ENCODE data around the gene GLOD5.

Gene GLOD5

GRCh38 chrX:48741834-48742233 is 19.7 kb upstream of the GLOD5 start:
- no peaks in the 10 kb centered on the region for H3K9me2 ChIP-seq (ENCODE audit: low read depth, low read length)
- no peak overlapping the region for H3K4me3 ChIP-seq (ENCODE audit: low read depth, low read length, poor library complexity, severe bottlenecking)
- no peaks in the 10 kb centered on the region for H3K36me3 ChIP-seq (ENCODE audit: insufficient read depth, low read length)
- H3F3A ChIP-seq (ENCODE audit: insufficient read depth, low read length): no peaks in the 10 kb centered on the region
- no peak overlapping the region for H3K9ac ChIP-seq (ENCODE audit: low read length)
- H3K4me1 ChIP-seq (ENCODE audit: insufficient read depth, low read length, severe bottlenecking): peaks cover 14% of the 10 kb centered on the region
- no peak overlapping the region for H3K4me2 ChIP-seq (ENCODE audit: low read length)
- no peak overlapping the region for H2AFZ ChIP-seq (ENCODE audit: low read length)
- no peaks in the 10 kb centered on the region for H3K27me3 ChIP-seq (ENCODE audit: insufficient read depth, low read length)
- TF ChIP-seq CTCF (IDR thresholded peaks at IDR 0.05; ENCODE audit: low read length) (no peak), EZH2 (IDR thresholded peaks at IDR 0.05; ENCODE audit: borderline replicate concordance, low read length) (no peak)
- H3K79me2 ChIP-seq (ENCODE audit: insufficient read depth, low read length): no peaks in the 10 kb centered on the region
- no peaks in the 10 kb centered on the region for H3K9me3 ChIP-seq (ENCODE audit: low read length)
- H4K20me1 ChIP-seq (ENCODE audit: insufficient read depth, low read length): no peaks in the 10 kb centered on the region
- H3K27ac ChIP-seq (ENCODE audit: low read depth, low read length, poor library complexity, severe bottlenecking): no peak overlapping the region

- H3K4me3 ChIP-seq (ENCODE audit: low read depth, low read length, poor library complexity, severe bottlenecking): no peak overlapping the region
- TF ChIP-seq EZH2 (IDR thresholded peaks at IDR 0.05; ENCODE audit: borderline replicate concordance, low read length): no peak
- TF ChIP-seq CTCF (IDR thresholded peaks at IDR 0.05; ENCODE audit: low read length): no peak
Measured at GRCh38 chrX:48745222-48745621, 16.3 kb upstream of the GLOD5 start.

GRCh38 chrX:48747415-48748016 is 14.0 kb upstream of the GLOD5 start:
- Histone ChIP-seq H3K27me3 (ENCODE audit: insufficient read depth, low read length) (no peaks in the 10 kb centered on the region), H3K79me2 (ENCODE audit: insufficient read depth, low read length) (no peaks in the 10 kb centered on the region), H3F3A (ENCODE audit: insufficient read depth, low read length) (no peaks in the 10 kb centered on the region), H3K9ac (ENCODE audit: low read length) (no peak overlapping the region), H3K9me3 (ENCODE audit: low read length) (no peaks in the 10 kb centered on the region), H3K4me3 (ENCODE audit: low read depth, low read length, poor library complexity, severe bottlenecking) (no peak overlapping the region), H3K9me2 (ENCODE audit: low read depth, low read length) (no peaks in the 10 kb centered on the region), H2AFZ (ENCODE audit: low read length) (no peak overlapping the region), H4K20me1 (ENCODE audit: insufficient read depth, low read length) (no peaks in the 10 kb centered on the region), H3K27ac (ENCODE audit: low read depth, low read length, poor library complexity, severe bottlenecking) (no peak overlapping the region), H3K36me3 (ENCODE audit: insufficient read depth, low read length) (no peaks in the 10 kb centered on the region), H3K4me1 (ENCODE audit: insufficient read depth, low read length, severe bottlenecking) (no peaks in the 10 kb centered on the region), H3K4me2 (ENCODE audit: low read length) (no peak overlapping the region)
- TF ChIP-seq CTCF (IDR thresholded peaks at IDR 0.05; ENCODE audit: low read length) (no peak), EZH2 (IDR thresholded peaks at IDR 0.05; ENCODE audit: borderline replicate concordance, low read length) (no peak)

More at GRCh38 chrX:48745222-48745621, 16.3 kb upstream of the GLOD5 start:
- no peaks in the 10 kb centered on the region for H3K36me3 ChIP-seq (ENCODE audit: insufficient read depth, low read length)
- H3K4me1 ChIP-seq (ENCODE audit: insufficient read depth, low read length, severe bottlenecking): no peaks in the 10 kb centered on the region
- H3K9ac ChIP-seq (ENCODE audit: low read length): no peak overlapping the region
- H3K27ac ChIP-seq (ENCODE audit: low read depth, low read length, poor library complexity, severe bottlenecking): no peak overlapping the region
- no peaks in the 10 kb centered on the region for H4K20me1 ChIP-seq (ENCODE audit: insufficient read depth, low read length)
- no peak overlapping the region for H3K4me2 ChIP-seq (ENCODE audit: low read length)
- no peak overlapping the region for H2AFZ ChIP-seq (ENCODE audit: low read length)
- H3K27me3 ChIP-seq (ENCODE audit: insufficient read depth, low read length): no peaks in the 10 kb centered on the region
- no peaks in the 10 kb centered on the region for H3K79me2 ChIP-seq (ENCODE audit: insufficient read depth, low read length)
- H3F3A ChIP-seq (ENCODE audit: insufficient read depth, low read length): no peaks in the 10 kb centered on the region
- no peaks in the 10 kb centered on the region for H3K9me3 ChIP-seq (ENCODE audit: low read length)
- no peaks in the 10 kb centered on the region for H3K9me2 ChIP-seq (ENCODE audit: low read depth, low read length)
